Stimulated activated CD4-positive, alpha-beta T cell treated with anti-CD3 and anti-CD28 coated beads, Interleukin-4, amount 100 ng/mL, for 48 hours (primary cell): Measurements from ENCODE around the gene ATXN7L1.

Experiments used
- DNase-seq, 2 donors: peaks; one replicate each; pipeline ENCODE4 v3.0.0-alpha.2; 2020; ENCODE audit warnings: low read depth in 2 of 2

Gene ATXN7L1

DNA sequence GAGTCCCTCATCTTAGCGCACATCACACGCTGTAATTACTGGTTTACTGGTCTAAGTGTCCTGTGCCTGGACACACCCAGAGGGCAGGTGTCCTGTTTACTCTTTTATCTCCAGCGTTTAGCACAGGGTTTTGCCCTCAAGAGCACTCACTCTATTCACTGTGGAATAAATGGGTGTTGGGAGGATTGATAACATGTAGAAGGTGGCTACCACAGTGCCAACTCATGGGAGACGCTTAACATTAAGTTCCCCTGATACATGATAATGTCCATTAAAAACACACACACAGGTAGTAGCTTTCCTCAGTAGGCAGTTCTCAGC, 199.0 kb downstream of the ATXN7L1 start:
- no peak for DNase-seq

DNA sequence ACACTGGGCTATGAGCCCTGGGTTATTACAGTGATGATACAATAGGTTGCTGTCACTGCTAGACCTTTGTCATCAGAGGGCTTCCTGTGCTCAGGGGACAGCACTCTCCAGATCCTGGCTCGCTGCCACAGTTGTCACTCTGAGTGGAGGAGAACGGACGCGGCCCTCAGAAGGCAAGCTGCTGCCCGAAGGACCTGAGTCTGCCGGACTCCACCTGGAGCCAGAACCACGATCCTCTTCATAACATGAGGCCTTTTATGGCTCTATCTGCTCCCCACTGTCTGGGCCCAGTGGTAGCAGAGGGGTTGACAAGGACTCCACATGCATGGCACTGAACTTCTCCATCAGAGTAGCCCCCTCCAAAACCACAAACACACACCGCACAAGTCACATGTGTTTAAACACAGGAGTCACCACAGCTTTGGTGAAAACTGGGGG, 200.4 kb downstream of the ATXN7L1 start:
- DNase-seq = peak; percentile 42 to 55

DNA sequence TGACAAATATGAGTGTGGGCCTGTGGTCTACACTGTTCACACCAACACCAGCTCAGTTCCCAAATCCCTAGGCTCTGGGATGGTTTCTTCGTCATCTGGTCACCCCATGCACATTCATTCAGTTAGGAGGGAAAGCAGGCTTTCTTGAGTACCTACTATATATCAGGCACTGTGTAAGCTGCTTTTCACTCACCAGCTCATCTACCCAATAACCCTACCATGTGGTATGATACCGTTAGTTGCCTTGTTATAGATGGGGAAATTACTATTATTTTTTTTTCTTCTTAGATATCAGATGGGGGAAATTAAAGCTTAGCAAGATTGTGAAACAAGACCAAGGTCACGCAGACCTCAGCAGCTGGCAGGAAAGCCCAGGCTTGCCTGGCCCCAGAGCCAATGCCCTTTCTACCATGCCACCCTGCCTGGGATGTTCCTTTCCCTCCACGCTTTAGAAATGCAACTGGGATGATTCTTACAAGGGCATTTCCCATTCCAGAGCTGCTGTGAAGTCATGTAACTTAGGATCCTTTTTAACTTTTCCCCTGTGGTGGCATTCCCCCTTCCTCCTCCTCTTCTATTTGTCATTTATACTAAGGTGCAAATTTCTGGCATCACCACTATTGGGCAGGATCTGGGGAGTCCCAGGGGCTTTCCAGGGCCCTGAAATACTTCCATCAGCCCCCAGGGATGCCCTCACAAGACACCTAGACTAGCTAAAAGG, 202.0 kb downstream of the ATXN7L1 start:
- DNase-seq = peak in 1 of 2 donors; percentile 16

DNA sequence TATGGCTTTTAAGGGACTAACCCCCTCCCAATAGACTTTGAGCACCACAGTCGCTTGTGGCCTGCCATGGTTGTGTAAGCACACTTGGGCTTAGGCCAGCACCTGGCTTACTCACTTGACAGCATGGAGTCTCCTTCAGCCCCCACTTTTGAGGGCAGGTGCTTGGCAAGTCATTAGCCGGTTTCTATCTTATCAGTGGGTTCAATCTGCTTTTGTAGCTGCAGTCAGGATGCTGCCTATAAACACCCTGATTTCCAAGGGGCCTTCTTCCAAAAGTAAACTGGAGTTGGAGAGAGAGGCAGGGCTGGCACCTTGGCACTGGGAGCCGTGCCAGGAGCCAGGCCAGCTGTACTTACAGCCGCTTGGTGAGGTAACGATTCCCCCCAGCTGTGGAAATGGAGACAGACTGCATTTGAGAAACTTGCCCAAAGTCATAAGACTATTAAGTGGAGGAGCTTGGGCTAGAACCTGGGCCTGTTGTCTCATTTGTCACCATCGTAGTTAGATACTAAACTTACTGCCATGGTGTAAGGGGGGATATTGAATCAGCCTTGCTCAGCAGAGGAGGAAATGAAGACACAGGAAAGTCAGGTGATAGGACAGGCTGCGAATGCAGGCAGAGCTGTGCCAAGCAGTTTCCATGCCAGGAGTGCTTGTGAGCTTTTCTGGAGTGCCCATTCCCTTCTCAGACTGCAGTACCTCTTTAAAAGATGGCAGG, 202.9 kb downstream of the ATXN7L1 start:
- no peak for DNase-seq

DNA sequence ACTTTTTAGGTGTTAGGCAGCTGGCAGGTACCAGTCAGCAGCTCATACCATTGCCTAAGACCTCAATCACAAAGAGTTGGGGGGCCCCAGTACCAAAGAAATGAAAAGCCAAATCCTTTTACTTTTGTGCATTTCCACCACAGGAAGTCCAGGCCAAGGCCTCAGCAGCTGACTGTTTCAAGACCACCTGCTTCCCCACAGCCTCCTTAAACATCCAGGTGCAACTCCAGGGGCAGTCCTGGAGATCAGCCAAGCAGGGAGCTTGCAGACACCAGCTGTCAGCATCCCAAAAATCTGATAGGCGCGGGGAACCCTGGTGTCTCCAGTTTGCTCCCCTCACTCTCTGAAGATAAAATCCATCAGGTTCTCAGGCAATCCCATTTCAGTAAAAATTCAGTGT, 203.6 kb downstream of the ATXN7L1 start:
- no peak for DNase-seq

DNA sequence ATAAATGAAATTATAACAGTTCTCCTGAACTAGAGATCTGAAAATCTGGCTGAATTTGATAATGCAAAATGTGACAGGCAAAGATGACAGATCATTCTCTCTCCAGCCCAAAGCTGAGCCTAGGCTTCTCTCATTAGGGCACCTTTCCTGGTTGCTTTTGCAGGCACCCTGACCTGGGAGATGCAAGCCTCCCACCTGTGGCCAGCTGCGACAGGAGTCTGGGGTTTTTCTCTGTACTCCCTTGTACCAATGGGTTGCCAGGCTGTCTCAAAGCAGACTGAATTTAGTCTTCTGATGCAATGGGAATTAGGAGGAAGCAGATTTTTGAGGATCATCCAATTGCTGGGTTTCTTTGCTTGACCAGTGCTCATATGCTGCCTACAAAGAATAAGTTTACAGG, 210.1 kb downstream of the ATXN7L1 start:
- DNase-seq = no peak

DNA sequence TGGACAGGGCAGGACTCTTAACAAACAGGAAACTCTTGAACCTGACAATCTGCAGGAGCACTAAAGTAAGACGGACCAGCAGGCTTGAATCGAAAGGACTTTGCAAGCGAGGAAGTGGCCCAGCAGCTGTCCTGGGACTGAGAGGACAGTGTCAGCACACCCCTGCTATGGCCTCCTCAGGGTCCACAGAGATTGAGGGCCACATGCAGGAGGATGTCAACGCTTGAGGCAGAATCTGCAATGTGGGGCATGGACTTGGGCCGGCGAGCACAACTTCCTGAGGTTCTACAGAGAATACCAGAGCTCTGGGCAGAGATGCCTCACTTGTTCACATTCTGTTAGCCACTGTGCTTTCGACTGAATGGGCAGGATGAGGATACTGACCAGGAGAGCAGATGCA, 210.7 kb downstream of the ATXN7L1 start:
- DNase-seq = no peak

DNA sequence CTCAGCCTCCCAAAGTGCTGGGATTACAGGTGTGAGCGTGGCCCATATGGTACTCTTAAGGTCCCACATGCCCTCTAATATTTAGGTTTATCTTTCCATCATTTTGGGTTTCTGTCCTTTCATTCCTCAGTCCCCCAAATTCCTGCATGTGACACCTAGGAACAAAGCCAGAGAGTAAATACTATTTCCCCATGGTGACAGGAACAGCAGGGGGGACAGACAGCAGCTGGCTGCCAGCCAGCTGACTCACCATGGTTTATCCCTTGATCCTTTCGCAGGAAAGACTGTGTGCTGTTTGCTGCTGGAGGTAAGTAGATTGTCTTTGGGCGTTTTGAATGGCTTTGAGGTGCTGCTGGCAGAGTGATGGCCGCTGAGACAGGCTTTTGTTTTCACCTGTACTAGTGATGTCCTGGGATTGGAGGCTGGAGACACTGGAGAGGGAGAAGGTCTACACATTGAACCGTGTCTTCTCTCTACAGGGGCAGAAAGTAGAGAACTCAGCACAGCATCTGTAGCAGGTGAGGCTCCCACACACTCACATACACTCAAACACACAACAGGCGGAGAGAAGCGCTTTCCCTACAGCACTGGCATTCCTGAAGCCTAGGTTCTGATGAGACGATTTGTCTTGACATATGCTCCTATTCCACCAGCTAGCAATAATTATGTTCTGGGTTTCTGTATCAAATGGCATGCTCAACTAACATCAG, 211.4 kb downstream of the ATXN7L1 start:
- no peak for DNase-seq

DNA sequence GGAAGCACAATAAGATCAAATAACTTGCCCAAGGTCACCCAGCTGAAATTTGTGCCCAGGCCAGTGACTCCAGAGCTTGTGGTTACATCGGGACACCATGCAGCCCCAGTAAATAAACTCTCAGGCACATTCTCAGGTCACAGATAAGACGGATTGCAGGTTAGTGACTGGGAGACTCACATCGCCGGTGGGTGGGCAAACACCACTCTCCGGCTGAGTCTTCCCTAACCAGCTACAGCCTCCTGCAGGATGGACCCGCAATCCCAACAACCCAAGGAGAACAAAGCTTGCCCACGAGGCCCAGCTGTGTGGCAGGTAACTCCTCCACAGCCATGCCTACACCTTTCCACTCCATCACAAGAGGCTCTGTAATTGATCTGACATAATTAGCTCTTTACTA, 213.4 kb downstream of the ATXN7L1 start:
- no peak for DNase-seq

DNA sequence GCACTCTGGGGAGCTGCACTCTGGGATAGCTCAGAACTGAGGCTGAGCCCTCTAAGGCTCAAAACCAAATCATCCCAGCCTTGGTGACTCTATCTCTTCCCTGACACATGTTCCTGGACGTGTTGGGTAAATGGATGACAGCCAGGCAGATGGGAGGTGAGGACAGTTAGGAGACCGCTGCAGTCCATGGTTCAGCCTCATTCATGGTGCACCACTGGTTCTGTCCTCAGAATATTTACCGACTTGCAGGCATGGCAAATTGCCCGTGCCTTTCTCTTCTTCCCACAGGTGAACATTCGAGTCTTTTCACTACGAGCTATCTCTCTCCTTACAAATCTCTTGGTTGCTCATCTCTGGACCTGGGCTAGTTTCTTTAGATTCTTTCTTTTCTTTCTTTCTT, 214.8 kb downstream of the ATXN7L1 start:
- no peak for DNase-seq

DNA sequence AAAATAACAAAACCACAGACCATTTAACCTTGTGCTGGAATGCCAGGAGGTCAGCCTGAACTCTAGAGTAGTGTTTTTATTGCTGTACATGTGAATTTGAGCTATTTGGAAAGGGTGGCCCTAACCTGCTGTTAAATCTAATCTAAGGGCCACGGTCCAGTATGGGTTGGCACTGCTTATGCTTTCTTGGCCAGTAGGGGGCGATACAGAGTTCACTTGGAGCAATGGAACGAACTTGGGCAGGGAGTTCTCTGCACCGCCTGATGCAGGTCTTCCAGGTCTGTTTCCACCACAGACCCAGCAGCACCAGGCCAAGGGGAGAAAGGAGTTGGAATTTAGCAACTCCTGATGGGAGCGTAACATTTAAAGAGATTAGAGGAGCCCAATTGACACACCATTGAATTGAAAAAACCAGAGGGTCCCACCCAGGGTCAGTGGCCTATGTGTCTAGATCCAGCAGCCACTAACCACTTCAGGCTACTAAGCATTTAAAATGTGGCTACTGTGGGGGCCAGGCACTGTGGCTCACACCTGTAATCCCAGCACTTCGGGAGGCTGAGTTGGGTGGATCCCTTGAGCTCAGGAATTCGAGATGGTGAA, 219.4 kb downstream of the ATXN7L1 start:
- peak; percentile 72 to 75 for DNase-seq

DNA sequence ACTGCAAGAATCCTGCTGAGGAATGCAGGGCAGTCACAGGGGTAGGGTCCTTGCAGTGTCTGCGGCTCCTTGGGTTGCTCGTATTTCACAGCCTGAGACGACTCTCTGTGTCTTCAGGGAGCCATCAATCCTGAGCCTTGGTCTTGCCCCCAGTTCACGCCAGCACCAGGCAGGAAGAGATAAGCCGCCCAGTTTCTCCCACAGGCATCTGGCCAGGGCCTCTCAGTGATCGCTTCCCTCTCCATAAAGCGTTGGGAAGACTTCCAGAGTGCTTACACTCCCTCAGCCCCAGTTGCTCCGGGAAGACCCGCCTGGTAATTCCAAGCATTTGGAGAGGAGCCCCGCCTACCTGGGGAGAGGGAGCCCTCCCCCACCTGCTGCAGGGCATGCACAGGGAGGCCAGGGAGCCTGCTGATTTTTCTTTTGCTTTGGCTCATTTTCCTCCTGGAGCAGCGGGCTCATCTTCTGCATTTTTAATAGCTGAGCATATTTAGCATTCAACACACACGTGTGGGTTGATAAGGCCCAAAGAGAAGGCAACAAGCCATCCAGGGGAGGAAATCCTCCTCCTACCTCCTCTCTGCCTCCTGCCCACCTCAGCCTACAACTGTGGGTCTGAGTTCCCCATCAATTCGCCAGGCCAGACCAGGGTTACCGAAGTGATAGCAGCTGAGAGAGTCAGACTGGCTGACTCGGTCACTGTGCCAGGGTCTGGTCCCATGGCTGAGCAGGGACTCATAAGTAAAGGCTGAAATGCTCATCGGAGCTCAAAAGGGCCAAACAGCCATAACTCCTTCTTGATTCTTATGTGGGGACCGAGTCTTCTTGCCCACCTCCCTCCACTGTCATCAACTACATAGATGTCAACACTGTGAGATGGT, 220.7 kb downstream of the ATXN7L1 start:
- no peak for DNase-seq

DNA sequence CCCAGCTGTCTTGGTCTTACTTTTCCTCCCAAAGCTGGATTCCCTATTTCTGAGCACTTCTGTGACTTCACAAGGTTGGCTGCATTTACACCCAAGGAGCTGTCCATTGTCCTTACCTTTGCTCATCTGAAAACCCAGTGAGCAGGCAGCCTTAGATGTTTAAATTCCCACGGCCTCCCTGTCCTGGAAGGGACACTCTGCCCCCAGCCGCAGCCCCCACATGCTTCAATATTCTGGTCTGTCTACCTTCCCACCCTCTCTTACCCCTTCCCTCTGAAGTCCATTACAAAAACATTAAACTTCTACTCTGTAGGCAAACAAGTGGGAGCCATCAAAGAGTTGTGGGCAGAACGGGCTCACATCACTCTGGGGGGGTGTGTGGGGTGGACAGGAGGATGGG, 221.3 kb downstream of the ATXN7L1 start:
- no peak for DNase-seq

DNA sequence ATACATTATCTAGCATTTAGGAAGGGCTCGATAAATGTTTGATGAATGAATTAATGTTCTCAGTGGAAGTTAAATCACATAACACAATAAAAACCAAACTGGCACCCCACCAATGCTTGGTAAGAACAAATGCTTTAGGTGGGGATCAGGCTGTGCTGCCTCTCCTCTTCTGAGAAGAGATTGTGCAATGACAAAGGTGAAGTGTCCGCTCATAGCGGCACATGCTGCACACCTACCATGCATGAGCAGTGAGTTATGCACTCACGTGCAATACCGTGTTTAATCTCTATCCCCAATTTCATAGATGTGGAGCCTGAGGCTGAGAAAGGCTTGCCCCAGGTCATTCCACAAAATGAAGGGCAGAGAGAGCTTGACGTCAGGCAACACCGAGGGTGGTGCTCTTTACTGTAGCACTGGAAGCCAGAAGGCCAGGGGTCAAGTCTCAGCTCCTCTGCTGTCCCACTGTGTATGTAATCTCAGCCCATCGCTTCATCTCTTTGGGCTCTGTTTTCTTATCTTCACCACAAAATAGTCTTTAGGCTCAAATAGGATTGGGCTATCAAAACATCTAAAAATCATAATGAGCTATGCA, 222.2 kb downstream of the ATXN7L1 start:
- no peak for DNase-seq

DNA sequence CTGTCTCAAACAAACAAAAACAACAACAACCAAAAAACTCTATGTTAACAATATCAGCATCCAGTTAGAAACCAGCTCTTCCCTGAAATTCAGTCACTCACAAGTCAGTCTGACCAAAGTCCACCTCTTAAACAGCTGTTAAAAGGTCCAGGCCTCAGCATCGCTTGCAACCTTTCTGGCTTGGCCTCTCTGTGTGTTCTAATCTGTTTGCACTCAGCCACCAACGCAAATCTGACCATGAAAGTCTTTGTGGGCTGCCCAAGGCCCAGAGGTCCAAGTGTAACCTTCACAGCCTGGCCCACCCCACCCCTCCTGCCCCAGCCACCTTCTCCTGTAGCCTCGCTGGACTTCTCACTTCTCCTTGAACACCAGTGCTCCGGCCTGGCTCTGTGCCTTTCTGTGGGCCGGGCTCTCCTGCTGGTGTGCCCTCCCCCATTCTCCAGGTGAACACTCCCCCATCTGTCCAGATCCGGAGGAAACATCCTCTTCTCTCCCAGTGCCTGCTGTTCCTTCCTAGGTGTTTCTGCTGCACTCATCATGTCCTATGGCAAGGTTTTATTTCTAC, 222.9 kb downstream of the ATXN7L1 start:
- DNase-seq = no peak

DNA sequence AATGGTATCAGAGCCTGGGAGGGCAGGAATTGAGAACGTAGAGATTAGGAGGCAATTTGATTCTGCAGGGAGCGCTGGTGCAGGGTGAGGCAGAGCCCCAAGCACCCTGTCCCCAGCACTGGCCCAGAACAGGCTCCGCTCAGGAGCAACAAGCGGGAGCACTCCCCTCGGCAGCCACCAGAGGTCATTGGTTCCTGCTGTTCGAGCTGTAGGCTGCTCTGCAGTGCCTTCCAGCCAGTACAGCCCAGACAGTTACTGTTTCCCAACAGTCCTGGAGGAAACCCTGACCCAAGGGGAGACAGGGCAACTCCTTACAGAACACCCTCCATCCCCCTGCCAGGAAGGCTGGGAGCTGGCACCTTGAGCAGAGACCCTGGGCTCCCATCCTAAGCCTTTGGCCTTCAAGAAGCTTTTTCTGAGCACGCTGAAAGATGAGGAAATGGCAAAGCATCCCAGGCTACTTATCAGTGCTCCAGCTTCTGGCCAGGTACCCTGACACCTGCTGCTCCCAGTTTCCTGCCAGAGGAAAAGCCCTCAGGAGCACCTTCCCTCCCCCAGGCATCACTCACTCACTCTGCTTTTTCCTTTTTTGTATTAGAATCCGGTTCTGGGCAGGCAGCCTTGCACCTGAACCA, 223.9 kb downstream of the ATXN7L1 start:
- peak; percentile 63 to 65 for DNase-seq

DNA sequence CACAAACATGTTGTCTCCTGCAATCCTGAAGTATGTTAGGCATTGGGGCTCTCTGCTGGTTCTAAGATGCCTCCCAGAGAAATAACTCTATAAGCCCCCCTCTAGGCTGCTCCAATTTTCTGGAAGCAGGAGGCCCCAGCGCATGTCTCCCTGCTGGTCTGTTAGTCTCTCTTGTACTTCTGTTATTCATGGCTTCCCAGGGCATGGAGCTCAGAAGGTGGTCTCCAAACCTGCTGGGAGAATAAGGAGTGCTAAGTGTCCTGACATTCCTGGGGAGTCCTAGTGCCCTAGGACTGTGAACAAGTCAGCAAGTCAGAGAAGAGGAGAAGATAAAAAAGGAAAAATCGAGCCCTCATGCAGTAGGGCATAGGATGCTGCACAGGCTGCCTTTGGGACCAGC, 224.6 kb downstream of the ATXN7L1 start:
- DNase-seq = no peak

DNA sequence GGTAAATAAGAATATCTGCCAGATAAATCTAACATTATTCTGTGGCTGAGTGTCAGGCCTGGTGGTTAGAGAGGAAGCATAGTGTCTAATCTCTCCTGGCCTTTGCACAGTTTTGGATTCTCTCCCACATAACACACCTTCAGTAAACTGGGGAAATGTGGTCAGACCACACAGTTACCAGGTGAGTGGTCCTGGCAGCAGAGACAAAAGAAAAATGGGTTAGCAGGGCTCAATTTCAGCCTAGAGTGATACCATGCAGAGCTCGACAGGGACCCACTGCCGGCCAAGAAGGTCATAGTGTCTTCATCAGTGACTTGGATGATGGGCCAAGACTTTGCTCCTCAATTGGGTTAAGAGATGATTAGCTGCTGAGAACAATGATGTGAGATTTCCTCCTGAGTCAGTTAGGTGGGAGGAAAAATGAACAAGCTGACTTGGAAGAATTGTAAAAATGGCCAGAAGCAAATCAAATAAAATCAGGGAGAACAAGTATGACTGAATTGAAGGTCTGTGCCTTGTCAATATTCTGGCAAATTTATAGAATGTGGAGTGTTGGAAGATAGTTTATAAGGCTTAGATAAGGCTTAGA, 225.9 kb downstream of the ATXN7L1 start:
- no peak for DNase-seq

DNA sequence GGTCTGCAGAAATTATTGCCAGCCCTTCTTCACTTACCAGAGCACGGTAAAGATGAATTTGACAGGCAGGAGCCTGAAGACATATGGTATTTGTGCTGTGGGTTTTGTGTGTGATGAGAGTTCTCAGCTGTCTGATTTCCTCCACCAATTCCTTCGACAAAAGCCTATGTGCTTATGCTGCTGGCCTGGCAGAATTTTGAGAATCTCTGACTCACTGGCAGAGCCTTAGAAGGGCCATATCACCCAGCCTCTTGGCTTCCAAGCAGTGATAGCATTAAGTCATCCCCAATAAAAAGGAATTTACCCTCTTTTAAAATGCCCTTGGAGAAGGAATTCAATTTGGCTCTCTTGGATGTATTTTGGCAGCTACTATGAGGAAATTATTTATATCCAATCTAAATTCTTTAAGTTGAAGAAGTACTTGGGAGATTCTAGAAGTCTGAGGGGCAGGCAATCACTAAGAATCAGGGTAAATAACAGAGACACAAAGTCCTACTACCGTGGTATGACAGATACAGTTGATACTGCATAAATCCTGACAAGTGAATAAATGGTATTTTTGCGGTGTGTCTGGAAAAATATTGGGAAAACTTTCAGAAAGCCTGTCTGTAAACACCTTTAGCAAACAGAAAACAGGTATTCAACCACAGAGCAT, 226.5 kb downstream of the ATXN7L1 start:
- no peak for DNase-seq
